HG02840 (cell line): Measurements from ENCODE around the gene KLHDC10.
"Not testable (repeated sequence)": the region's sequence is repeated elsewhere in the genome, so short reads cannot be mapped to it uniquely, and the experiment has no call there.

ENCODE experiments used
- ATAC-seq: cut with Tn5 transposase; IDR thresholded peaks from one replicate; pipeline ENCODE4 v1.9.1; 2021; ENCODE audit warnings: mild to moderate bottlenecking, moderate library complexity, moderate number of reproducible peaks; ENCODE audit not compliant: unreplicated experiment, low FRiP score

The KLHDC10 gene

DNA sequence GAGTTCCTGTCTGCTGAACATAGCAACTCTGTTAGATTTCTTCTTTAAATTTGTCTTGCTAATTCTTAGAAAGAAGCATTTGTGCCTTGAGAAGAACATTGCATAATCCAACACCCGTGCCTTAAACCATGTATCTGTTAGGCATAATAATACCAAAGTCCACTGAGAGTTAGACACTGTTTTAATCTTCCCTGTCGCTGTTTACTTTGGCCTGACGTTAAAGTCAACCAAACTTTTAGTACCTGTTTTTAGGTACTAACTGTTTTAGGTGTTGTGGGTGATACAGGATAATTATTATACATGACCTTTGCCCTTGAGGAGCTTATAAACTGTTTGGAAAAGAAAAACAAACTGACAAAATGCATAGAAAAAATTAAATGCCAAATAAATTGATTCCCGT is 43.6 kb downstream of the KLHDC10 start:
- no peak for ATAC-seq

- ATAC-seq, result no peak
These were observed 44.0 kb downstream of the KLHDC10 start for GRCh38 chr7:130114374-130114773.

DNA sequence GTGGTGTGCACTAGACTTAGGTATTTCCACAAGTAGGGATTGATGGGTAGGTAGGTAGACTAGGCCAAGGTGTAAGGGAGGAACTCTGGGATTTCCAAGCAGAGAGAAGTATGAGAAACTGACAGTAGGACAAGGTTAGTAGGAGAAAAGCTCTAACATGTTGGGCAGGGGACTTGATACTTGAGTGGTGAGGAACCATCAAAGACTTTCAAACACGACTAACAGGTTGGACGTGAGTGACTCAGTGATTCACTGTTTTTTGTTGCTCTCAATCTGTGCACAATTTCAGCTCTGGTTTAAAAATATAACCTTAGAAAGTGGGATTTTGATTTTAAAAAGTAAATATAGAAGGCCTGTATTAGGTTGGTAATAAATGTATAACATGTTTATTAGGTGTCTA is 44.4 kb downstream of the KLHDC10 start:
- ATAC-seq, result no peak

DNA sequence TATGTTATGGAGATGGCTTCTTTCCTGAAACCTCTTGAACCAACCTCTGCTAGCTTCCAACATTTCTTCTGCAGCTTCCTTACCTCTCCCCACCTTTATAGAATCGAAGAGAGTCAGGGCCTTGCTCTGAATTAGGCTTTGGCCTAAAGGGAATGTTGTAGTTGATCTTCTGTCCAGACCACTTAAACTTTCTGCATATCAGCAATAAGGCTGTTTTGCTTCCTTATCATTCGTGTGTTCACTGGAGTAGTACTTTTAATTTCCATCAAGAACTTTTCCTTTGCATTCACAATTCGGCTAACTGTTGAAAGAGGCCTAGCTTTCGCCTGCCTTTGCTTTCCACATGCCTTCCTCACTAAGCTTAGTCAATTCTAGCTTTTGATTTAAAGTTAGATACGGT is 48.0 kb downstream of the KLHDC10 start:
- no peak for ATAC-seq

- ATAC-seq, result no peak
These were observed 48.5 kb downstream of the KLHDC10 start for GRCh38 chr7:130118801-130119200.

DNA sequence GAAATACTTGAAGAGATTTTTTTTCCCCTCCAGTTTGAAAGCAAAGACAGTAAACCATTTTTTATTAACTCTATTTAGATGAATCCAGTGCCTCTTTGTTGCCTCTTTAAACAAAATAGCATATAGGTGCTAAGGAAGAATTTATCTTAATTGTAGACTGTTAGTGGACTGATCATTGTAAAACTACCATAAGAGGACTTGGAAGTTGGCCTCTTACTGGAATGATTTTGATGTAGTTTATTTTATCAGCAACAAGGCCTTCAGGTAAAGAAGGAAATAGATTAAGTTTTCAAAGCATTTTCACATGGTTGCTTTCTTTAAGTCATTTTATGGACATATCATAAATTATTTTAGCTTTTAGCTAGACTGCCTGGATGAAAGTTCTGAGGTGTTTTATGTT is 53.2 kb downstream of the KLHDC10 start:
- no peak for ATAC-seq

DNA sequence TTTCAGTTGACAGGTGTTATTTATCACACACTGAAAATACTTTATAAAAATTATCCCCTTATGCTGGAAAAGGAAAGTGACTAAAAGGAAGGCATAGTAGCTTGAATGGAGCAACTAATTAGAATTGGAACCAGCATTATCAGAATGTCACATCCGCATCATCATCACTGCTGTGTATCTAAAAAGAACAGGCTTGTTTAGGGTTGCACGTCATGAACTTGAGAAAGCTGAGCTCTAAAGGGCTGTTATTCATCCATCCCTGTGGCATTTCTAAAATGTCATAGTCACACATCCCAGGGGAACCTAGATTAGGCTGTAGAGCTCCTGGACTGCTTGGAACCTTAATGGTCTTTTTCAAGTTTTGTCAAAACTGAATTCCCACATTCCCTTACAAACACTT is 54.4 kb downstream of the KLHDC10 start:
- no peak for ATAC-seq

DNA sequence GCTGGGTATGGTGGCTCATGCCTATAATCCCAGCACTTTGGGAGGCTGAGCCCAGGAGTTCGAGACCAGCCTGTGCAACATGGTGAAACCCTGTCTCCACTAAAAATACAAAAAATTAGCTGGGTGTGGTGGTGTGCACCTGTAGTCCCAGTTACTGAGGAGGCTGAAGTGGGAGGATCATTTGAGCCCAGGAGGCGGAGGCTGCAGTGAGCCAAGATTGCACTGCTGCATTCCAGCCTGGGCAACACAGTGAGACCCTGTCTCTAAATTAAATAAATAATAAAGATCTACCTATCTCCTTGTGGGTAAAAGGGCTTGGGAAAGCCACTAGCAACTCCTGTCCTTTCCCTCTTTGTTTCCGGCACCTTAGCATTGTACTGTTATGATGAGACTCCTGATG is 56.5 kb downstream of the KLHDC10 start:
- not testable (repeated sequence) for ATAC-seq

DNA sequence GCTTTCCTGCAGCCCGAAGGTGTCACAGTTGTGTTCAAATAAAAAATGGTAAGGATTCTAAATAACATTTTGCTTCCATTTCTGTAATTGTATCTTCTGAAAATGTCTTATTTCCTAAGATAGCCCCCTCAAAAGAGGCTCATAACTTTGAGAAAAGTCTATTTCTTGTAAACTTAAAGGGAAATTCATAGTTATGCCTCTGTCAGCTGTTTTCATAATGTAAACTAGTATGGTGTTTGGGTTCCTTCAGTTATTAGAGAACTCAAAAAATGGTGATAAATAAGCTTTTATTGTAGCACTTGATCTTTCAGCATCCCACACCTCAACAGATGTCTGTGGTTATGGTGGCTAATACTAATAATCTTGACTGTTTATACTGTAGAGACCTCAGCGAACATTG is 57.1 kb downstream of the KLHDC10 start:
- no peak for ATAC-seq

DNA sequence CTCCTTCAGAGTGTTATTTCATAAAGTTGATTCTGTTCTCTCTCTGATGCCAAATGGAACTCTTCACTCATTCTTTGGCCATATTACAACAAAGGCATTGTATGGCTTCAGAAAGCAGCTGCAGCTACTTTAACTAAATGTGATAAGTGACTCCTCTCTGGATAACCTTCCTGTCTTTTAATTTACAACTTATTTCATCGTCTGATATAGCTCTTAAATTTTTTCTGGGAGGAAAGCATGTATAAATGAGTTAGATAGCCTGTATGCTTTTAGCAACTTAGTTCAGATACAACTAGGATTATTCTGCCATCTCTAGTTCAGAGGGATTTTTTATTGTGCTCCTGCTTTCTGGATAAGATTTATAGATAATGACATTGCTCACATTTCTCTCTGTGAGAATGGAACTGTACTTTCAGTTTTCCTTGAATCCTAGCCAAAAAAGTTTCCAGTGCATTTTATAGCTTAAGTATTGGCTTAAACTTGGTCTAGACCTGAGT is 57.5 kb downstream of the KLHDC10 start:
- ATAC-seq, result no peak

GRCh38 chr7:130129011-130129411 is 58.7 kb downstream of the KLHDC10 start:
- ATAC-seq, result no peak

DNA sequence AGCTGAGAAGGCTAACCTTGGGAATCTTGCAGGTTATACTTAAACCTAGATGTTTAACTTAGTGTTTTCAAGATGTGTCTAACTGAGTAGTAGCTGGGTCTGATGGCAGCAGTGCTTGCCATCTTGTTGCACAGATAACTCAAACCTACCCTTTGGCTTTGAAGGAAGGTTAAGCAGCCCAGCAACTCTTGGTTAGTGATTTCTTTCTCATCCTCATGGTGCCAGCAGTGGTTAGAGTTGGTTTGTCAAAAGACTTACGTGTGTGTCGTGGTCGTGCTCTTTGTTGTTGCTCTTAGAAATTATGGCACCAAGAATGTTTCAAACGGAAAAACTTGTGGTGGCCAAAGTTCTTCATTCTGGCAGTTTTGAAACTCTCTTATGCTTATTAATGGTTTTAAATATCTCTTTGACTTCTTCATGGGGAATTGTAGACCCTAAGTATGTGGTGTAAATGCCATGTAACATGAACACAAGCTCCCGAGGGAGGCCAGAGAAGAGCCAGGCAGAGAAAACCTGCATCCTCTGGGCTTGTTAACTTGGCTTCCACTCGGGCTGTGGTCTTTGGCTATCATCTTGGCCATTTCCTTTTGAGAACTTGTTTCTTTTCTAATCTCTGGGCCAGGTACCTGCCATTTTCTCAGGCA is 61.0 kb downstream of the KLHDC10 start:
- no peak for ATAC-seq

DNA sequence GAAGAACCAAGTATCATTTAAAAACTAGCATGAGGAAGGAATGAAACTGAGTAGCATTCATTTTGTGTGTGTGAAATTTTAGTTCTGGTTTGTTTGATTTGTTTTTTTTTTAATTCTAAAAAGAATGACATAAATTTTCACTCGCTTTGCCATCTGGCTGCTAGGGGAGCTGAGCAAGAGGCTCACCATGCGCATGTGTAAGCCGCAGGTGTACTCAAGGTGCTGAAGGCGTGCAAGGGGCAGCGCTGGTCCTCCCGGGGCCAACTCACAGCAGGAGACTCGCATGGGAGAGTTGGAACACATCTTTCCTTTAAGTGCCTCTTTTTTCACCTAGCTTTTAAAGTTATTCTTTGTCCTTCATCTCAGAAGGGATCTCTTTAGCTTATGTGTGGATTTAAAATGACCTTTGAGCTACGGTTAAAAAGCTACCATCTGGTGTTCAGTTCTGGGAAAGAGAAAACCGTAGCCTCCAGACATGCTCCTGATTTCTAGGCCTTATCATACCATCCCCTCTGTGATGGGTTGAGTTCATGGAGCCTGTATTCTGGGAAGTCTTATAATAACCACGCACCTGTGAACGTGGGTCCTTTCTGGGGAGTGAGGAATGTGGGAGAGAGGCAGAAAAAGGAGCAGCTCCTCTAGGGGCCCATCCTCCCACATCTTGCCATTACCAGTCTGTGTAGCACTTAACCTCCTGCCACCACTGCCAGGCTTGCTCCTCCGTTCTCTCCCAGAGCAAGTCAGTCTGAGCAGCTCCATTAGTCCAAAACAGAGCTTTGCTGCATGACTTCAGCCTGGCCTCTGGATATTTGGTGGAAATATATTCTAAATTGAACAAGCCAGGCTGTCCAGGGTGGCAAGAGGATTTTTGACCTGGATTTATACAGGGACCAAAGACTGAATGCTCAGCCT is 61.9 kb downstream of the KLHDC10 start:
- no peak for ATAC-seq

- no peak for ATAC-seq
These were observed 62.9 kb downstream of the KLHDC10 start for GRCh38 chr7:130133029-130133782.

- no peak for ATAC-seq
These were observed 63.8 kb downstream of the KLHDC10 start for GRCh38 chr7:130134106-130134636.

- ATAC-seq, result no peak
These were observed 64.4 kb downstream of the KLHDC10 start for GRCh38 chr7:130134726-130135125.

DNA sequence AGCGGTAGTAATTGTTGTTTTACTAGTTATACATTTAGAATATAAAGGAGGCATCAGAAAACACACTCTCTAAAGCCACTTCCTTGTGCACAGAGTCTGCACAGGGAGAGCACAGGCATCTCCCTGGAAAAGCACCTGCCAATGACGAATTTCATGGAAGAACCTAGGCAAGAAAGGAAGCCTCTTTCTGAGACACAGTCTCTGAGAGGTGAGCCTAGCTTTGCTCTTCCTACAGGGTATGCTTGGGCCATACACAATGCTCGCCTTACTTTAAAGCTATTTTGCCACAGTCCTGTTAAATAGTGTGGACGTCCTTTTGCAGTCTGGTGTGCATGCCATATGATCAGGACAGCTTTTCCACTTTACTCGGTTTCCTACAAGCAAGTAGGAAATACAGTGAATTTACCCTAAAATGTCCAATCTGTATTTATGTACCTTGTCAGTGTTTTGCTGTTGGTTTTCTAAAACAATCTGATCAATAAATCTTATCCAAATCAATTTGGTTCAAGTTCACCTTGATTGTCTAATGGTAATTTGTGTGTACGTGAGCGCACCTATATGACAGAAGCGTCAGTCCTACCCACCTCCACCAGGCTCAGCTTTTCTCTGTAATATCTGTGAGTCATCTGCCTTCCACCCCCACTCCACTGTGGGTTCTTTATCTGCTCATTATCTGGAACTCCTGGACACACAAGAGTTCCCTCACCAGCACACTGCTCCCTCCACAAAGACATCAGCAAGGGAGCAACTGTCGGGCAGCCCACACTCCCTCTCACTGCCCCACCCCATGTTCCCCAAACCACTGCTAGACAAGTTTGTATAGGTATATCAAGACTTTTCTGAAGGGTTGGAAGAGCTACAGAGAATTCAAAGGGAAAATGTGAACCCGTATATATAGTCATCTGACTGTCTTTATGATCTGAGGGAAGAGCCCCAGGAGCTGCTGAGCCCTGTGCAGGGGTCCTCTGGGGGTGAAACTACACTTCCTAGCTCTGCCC is 65.2 kb downstream of the KLHDC10 start:
- no peak for ATAC-seq

DNA sequence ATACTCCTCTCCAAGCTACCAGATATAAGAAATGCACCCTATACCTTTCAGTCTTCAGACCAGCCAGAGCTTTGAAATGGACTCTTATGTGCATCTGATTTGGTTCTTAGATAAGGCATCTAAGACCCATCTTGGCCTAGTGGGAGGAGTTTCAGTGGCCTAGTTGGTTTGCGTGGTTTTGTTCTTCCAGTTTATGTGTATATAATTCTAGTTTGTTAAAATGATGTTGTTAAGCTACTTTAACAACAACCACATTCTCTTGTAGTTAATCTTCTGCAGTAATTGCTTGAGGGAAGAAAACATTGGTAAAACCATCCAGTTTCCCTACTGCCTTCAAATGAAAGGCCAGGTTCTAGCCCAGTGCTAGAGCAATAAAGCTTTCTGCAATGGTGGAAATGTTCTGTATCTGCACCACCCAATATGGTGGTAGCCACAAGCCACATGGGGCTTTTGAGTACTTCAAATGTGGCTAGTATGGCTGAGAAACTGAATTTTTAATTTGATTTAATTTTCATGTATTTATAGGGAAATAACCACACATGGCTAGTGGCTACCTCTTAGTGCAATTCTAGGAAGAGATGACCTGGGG is 66.3 kb downstream of the KLHDC10 start:
- no peak for ATAC-seq

GRCh38 chr7:130137207-130137606 is 66.9 kb downstream of the KLHDC10 start:
- ATAC-seq, result no peak
